ENCODE results near the gene MED1.
A peak's percentile ranks its signal among the peaks of the same experiment; 100 is the strongest.
"Not testable (repeated sequence)": the region's sequence is repeated elsewhere in the genome, so short reads cannot be mapped to it uniquely, and the experiment has no call there.

Gene MED1

GRCh38 chr17:39450847-39451581 is at the start of gene MED1:
TSS of gene MED1 (minus strand) at chr17:39451263. CDS start at chr17:39451062, 201 bp downstream.
- DNase-seq = peak; percentile 97

GRCh38 chr17:39496921-39497320 is 45.9 kb upstream of the MED1 start:
- not testable (repeated sequence) for DNase-seq

- DNase-seq = no peak
These were observed 36.9 kb upstream of the MED1 start for GRCh38 chr17:39487946-39488345.

- not testable (repeated sequence) for DNase-seq
These were observed 36.4 kb upstream of the MED1 start for GRCh38 chr17:39487490-39487889.

GRCh38 chr17:39486242-39486641 is 35.2 kb upstream of the MED1 start:
- no peak for DNase-seq

GRCh38 chr17:39485555-39485954 is 34.5 kb upstream of the MED1 start:
- no peak for DNase-seq

GRCh38 chr17:39484178-39484577 is 33.1 kb upstream of the MED1 start:
- no peak for DNase-seq

GRCh38 chr17:39483506-39483905 is 32.4 kb upstream of the MED1 start:
- no peak for DNase-seq

- DNase-seq = not testable (repeated sequence)
These were observed 28.6 kb upstream of the MED1 start for GRCh38 chr17:39479631-39480030.

GRCh38 chr17:39473310-39473709 is 22.2 kb upstream of the MED1 start:
- DNase-seq = no peak

GRCh38 chr17:39468610-39469009 is 17.5 kb upstream of the MED1 start:
- not testable (repeated sequence) for DNase-seq

GRCh38 chr17:39464639-39465181 is 13.6 kb upstream of the MED1 start:
- not testable (repeated sequence) for DNase-seq

GRCh38 chr17:39462631-39463375 is 11.7 kb upstream of the MED1 start:
- DNase-seq = peak; percentile 40

- DNase-seq = peak; percentile 57
These were observed 11.0 kb upstream of the MED1 start for GRCh38 chr17:39461926-39462569.

GRCh38 chr17:39461113-39461925 is 10.3 kb upstream of the MED1 start, which contains the start of gene CDK12:
TSS of gene CDK12 (plus strand) at chr17:39461486. CDS start at chr17:39462072, 586 bp downstream.
- peak; percentile 98 for DNase-seq

GRCh38 chr17:39455919-39456318 is 4.9 kb upstream of the MED1 start:
- DNase-seq = no peak

- no peak for DNase-seq
These were observed 1.0 kb downstream of the MED1 start for GRCh38 chr17:39450051-39450450.

GRCh38 chr17:39447561-39447960 is 3.5 kb downstream of the MED1 start:
- DNase-seq = no peak

GRCh38 chr17:39443326-39443725 is 7.7 kb downstream of the MED1 start:
- DNase-seq = no peak

GRCh38 chr17:39439868-39440267 is 11.2 kb downstream of the MED1 start:
- not testable (repeated sequence) for DNase-seq

GRCh38 chr17:39429600-39429999 is 21.5 kb downstream of the MED1 start:
- no peak for DNase-seq

GRCh38 chr17:39416141-39416540 is 34.9 kb downstream of the MED1 start:
- no peak for DNase-seq
